HTR-8/SVneo (cell line): Measurements from ENCODE around the gene CHRNA4.

Experiments used
- DNase-seq: peaks from one replicate; pipeline ENCODE4 v3.0.0; 2011; ENCODE audit warnings: low spot score, mixed read lengths; ENCODE audit not compliant: insufficient read length
- FAIRE-seq: peaks from 2 replicates; lab custom pipeline; 2011; peaks lifted over from hg19 to GRCh38; lab: Jason Lieb, UNC

The CHRNA4 gene

GRCh38 chr20:63327231-63327745, 33.9 kb downstream of the CHRNA4 start:
- DNase-seq: no peak
- peak; percentile 23 for FAIRE-seq

DNA sequence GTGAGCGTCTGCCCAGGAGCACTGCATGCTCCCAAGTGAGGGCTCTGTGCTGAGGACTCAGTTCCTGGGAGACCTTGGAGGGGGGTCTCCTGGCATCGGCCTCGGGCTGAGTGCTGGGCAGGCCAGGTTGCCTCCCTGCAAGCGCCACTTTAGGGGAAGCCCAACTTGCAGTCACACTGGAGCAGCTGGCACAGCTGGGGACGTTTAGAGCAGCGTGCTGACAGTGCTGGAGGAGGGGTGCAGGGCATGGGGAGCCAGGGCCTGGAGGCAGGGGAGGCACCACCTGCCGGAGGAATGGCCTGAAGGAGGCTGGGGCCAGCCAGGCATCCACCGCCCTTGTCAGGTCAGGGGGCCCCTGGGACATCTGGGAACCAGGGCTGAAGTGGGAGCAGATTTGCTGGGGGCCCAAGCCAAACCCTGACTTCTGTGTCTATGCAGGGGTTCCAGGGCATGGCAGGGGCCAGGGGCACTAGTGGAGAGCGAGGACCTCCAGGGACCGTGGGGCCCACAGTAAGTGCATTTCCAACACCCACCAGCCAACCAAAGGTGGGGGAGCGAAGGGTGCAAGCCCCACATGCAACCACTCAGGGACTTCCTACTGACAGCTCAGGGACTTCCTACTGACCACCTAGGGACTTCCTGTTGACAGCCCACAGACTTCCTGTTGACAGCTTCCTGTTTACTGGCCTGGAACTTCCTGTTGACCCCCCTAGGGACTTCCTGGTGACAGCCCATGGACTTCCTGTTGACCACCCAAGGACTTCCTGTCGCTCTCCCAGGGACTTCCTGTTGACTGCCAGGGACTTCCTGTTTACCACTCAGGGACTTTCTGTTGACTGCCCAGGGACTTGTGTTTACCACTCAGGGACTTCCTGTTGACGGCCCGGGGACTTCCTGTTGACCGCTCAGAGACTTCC, 34.6 kb downstream of the CHRNA4 start:
- DNase-seq: no peak
- FAIRE-seq: peak; percentile 26

DNA sequence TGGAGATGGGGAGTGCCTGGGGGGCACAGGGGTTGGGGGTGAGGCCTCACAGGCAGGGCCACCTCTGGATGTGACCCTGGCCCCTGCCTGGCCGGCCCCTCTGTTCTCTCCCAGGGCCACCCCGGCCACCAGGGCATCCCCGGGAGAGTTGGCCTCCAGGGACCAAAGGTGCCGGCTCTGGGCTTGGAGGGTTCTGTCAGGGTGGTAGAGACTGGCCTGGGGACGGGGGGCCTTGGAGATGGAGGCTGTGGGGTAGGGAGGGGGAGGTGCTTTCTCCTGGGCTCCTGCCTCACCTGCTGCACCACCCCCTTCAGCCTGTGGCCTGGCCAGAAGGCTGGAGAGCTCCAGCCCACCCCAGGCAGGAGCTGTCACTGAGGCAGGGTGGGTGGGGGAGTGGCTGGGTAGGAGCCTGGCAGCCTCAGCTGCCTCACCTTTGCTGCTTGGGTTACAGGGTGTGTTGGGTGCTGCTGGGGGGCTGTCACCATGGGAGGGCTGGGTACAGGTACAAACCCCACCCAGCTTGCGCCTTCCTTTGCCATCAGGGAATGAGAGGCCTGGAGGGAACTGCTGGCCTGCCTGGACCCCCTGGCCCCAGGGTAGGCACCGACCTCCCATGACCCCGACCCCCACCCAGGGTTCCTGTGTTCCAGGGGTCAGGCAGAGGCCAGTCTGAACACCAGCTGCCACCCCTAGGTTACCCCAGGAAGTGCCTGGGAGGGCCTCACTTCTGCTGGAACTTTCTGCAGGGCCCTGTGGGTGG, 35.4 kb downstream of the CHRNA4 start:
- FAIRE-seq (no peak), DNase-seq (no peak)

DNA sequence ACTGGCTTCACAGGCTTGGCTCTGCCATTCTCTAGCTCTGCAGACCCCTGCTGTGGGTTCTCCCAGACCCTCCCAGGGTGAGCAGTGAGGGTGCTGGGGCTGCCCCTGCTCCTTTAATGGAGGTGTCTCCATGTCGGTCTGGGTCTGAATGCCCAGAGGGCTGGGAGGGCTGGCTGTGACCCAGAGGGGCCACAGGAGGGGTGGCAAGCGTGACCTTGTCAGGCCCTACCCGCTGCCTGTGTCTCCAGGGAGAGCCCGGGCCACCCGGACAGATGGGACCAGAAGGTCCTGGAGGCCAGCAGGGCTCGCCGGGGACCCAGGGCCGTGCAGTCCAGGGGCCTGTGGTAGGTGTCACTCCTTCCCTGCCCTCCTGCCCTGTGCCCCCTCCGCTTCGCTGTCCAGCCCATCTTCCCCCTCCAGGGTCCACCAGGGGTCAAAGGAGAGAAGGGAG, 36.1 kb downstream of the CHRNA4 start:
- DNase-seq (no peak), FAIRE-seq (no peak)

DNA sequence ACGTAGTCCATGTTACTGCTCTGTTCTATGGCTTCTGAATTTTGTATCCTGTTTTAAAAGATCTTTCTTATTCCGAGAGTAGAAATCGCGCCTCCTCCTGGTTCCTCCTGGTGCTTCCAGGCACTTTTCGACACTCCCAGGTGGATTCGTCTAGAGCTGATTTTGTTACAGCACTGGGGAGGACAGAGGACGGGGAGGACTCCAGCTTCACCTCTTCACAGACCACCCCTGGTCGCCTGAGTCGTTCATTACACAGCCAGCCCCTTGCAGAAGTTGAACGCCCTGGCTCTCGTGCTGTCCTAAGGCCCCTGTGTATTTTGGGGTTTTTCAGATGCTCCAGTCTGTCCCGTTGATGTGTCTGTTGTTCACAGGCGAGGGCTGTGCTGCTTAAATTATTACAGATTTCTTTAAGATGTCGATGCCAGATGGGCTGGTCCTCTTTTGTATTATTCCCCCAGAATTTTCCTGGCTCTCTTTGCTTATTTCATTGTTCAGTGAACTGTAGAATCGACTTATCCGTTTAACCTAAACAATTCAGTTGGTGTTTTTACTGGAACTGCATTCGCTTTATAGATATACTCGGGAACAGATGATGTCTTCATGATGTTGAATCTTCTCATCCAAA, 37.7 kb downstream of the CHRNA4 start:
- DNase-seq: no peak
- no peak for FAIRE-seq

- DNase-seq (no peak), FAIRE-seq (no peak)
Measured at GRCh38 chr20:63322933-63323273, 38.2 kb downstream of the CHRNA4 start.

GRCh38 chr20:63322146-63322932, 38.8 kb downstream of the CHRNA4 start:
- FAIRE-seq: no peak

DNA sequence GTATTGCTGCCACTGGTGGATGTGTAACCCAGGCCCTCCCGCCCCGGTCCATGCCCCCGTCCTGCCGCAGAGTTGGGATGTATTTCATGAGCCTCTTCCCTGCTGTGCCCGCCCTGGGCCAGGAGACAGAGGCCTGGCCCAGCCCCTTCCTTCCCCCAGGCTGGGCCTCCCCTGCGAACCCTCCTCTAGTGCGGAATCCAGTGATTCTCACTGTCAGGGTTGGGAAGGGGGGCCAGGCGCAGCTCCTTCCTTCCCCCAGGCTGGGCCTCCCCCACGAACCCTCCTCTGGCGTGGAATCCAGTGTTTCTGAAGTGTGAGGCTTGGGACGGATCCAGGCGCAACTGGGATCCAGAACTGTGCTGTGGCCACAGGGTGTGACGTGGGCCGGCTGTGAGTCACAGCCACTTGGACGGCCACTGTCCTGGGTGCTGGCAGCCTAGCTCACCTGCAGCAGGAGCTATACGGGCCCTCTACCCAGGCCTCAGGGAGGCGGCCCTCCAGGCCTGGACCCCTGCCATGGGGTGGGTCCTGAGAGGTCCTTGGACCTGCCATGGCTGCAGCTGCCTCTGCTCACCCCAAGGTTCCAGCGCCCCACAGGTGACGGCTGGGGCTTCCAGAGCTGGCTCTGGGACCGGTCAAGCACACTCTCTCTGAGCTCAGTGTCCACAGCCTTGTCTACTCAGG, 39.9 kb downstream of the CHRNA4 start:
- FAIRE-seq (no peak), DNase-seq (no peak)

More at GRCh38 chr20:63322146-63322932, 38.8 kb downstream of the CHRNA4 start:
- no peak for DNase-seq

DNA sequence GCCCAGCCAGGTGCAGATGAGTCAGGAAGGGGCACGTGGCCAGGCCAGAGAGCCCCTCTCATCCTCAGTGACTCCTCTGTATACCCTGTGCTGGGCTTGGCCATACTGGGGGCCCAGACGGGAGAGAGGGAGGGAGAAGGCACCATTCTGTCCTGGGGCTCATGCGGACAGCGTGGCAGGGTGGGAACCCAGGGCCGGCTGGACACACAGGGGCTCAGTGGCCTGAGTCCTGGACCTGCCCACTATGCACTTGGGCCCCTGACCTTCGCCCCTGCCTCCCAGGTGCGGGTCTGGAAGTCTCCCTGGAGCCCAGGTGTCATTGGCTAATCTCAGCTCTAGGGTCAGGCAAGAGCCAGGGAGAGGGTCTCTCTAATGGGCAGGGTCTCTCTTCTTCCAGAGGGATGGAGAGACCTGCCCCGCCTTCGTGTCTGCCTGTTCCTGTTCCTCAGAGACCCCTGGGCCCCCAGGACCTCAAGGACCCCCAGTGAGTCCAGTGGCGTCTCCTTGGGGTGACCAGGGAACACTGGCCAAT, 40.5 kb downstream of the CHRNA4 start:
- no peak for DNase-seq
- FAIRE-seq: no peak

- no peak for DNase-seq
Measured at GRCh38 chr20:63320041-63320511, 41.1 kb downstream of the CHRNA4 start.

DNA sequence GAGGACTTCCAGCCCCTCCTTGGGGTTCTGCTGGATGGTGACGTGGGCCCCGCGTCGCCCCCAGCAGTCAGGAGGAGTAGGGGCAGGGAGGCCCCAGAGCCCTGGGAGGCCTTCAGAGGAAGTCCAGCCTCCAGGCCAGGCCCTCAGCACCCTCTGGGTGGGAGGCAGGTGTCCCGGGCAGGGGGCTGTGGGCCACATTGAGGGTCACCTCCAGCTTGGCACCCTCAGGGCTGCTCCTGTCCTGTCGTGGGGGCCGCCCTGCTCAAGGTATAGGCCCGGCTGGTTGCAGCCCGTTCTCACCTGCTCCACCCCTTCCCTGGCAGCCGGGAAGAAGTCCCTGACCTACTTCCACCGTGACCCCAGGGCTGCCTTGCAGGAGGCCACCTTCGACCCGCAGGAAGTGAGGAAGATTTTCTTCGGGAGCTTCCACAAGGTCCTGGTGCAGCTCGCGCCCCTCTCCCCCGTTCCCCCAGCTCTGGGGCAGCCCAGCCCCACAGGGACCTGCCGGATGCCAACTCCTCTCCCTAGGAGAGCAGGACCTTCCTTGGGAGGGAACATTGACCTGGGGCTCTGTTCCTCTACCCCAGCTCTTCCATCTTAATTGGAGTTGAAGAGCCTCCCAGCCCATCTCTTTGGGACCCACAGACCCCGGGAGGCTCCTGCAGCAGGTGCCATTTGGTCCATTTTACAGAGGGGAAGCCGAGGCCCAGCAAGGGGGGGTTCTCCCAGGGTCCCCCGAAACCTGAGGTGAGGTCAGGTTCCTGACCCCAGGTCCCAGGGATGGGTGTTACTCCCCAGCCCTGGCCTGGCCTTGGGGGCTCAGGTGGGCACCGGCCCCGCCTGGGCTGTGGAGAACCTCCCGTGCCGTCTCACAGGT, 41.7 kb downstream of the CHRNA4 start:
- DNase-seq (no peak), FAIRE-seq (no peak)

More at GRCh38 chr20:63320041-63320511, 41.1 kb downstream of the CHRNA4 start:
- peak; percentile 23 for FAIRE-seq

GRCh38 chr20:63318391-63319163, 42.6 kb downstream of the CHRNA4 start:
- DNase-seq (no peak), FAIRE-seq (no peak)

DNA sequence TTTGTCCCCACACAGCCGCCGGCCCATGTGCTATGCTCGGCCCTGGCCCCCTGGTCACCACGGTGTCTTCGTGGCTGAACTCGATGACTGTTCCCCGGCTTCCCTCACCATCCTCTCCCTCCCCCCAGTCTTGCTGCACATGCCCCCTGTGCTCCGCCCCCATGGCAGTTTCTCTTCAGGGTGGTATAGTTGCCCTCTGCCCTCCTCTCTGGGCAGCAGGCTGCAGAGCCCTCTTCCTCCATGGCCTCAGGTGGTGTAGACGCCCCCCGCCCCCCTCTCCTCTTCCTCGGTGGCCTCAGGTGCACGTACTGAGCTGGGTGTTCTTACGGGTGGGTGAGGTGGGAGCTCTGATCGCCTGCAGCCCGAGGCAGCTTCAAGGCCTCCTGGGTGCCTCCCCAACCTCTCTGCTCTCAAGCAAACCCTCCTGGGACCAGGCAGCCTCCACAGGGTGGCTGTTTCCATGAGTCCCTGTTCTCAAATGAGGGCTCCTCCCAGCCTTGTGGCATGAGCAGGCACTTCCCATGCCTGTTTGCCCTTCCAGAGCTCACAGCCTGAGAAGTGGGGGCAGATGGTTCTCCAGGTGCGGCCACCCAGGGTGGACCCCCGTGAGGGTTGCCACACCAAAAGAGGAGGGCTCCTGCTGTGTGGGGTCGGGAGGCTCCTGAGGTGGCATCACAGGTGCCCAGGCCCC, 43.4 kb downstream of the CHRNA4 start:
- no peak for DNase-seq
- FAIRE-seq: peak; percentile 81

DNA sequence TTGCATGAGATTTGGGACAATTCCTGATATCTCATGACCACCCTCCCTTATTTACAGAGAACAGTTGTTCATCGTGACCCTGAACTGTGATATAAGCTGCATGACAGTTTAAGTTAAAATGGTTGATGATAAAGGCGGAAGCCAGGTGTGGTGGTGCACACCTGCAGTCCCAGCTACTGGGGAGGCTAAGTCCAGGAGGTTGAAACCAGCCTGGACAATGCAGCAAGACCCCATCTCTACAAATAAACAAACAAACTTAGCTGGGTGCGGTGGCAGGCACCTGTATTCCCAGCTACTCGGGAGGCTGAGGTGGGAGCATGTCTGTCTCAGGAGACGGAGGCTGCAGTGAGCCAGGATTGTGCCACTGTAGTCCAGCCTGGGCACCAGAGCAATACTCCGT, 44.1 kb downstream of the CHRNA4 start:
- DNase-seq: no peak
- no peak for FAIRE-seq

GRCh38 chr20:63316502-63316921, 44.6 kb downstream of the CHRNA4 start:
- DNase-seq: no peak
- no peak for FAIRE-seq

DNA sequence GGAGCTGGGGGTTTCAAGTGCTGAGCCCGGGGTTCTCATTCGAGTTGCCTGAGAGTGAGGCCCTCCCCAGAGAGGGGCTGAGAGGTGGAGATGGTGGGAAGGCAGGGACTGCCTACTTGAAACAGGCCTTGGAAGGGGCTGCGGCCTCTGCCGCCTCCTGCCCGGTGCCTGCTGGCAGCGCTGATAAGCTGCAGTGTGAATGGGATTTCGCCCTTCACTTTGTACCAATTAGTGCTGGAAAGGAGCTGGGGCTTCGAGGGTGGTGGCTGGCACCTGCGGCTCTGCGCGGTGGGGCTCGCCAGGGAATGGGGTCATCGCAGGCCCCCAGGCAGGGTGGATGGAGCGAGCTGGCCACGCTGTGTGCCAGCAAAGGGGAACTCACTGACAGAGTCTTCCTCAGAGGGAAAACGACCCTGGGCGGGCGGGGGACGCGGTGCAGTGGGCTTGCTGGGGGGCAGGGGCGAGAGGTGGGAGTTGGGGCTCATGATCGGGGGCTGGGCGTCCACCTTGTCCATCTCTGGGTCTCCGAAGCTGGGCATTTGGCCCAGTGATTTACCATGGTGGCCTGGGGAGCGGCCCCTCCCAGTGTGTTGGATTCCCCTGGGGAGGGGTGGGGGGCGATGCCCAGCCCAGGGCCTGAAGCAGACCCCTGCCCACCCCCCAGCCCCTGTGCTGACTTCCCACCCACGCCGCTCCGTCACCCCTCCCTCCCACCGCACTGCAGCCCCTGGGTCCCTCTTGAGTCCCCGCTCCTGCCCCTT, 45.2 kb downstream of the CHRNA4 start:
- FAIRE-seq (peak; percentile 9), DNase-seq (no peak)
